ENCODE results near the gene STXBP2.

Gene STXBP2

DNA sequence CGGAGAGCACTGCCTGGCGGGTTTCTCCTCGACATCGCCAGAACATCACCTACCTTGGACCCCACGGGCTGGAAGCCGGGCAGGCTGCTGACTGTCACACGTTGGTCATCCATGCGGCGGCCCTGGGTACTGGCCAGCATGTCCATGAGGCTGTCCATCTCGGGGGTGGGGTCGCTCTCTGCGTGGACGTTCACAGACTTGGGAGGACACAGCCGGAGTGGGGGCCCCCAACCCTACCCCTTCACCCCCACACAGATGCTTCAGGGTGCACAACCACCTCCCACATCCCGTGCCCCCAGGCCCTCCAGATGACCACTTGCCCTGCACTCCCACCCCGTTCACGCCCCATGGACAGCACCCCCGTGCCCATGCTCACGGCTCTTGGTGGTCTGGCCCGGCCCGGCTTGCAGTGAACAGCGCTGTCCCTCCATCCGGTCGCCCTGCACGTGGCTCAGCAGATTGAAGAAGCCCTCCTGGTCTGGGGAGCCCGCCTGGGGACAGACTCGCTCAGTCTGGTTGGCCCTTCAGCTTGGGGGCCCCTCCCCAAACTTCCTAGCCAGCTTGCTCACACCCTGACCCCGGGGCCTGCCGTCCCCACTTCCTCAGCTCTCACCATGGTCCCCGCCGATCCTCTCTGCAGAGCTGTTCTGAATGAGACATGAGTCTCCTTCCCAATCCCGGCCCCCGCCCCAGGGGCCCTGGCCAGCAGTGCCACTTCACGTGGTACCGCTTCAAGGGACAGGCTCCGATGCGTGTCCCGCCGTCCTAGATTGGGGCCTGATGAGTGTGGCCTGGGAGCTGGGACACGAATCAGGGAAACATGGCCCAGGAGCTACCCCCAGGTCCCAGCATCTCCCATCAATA is 4.3 kb upstream of the STXBP2 start:
- no peak for DNase-seq (ENCODE audit: low read depth)

DNA sequence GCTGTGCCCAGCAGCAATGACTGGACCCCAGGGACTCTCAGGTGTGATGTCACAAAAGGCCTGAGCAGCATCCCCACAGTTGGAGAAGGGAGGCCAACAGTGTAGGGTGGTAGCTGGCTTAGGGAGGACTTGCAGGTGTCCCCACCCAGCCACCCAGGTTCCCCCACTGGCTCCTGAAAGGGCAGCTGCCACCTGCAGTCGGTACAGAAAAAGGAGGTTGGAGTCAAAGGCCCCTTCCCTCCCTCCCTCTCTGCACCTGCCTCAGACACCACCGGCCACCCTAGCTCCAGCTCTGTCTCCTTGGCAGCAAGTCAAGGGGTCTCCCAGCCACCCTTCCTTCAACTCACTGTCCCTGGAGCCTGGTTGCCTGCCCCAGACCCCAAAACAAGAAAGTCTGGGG is 3.2 kb upstream of the STXBP2 start, which contains the start of gene PCP2:
PCP2 (minus strand) TSS at position 22 of the 400 bp plus-strand sequence. CDS start 262 bp downstream, outside the sequence.
- DNase-seq (ENCODE audit: low read depth), result no peak

DNA sequence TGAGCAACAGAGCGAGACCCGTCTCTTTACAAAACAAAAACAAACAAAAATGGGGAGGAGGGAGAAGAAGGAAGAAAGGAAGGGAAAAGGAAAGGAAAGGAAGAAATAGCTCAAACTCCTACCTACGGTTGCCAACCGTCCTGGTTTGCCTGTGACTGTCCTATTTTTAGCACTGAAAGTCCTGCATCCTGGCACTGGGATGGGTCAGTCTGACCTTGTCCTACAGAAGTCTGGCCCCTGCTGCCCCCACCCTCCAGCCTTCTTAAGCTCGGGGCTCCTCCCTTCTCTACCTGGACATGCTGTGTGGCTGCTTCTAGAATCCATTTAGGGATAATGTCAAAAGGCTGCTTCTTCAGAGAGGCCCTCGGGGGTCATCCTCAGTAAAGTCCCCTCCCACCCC is 1.2 kb upstream of the STXBP2 start:
- DNase-seq (ENCODE audit: low read depth), result no peak

DNA sequence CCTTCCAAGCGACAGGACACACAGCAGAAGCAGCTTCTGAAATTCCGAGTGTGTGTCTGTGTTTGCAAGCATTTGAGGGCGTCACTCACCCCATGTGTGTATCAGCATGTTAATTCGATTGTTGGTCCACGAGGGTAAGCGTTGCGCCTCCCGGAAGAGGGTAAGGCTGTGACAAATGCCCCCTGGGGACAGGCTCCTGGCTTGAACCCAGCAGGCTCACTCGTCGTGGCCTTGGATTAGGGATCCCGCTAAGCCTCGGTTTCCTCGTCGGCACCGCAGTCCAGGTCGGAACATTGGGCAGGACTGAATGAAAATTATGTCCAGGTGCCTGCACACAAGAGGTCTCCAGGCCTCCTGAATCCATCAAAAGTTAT is 606 bp upstream of the STXBP2 start:
- DNase-seq (ENCODE audit: low read depth), result no peak

DNA sequence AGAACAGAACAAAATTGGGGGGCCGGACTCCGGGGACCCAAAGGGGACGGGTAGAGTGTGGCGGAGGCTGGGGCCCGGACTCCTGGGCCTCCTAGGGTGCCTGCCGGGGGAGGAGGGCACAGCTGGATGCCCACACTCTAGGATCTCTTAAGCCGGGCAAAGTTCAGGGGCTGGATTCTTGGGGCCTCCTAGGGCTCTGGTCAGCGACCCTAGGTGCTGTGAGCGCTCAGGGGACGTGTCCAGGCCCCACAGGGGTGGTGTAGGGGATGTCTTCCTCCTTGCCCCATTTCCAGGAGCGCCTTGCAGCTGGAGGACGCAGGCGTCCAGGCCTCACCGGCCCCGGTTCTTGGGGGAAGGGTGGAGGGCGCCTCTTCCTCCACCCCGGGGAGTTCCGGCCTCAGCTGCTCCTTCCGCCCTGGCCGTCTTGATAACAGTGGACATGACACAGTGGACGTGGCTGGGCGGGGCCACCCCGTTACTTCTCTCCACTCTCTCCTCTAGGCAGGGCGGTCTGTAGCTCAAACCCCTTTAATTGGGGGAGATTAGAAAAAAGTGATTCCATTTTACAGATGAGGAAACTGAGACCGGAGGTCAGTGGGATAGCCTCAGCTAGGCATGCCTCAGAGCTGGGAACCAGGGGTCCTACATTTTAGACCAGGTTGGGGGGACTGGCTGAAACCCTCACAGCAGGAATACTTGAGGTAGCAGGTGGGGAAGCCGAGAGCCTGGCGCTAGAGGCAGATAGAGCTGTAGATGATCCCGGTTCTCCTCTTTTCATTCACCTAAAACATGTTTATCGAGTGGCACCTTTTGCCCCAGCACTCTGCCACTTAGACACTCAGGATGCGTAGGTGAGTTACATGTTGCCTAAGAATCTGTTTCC is 705 bp downstream of the STXBP2 start:
- no peak for DNase-seq (ENCODE audit: low read depth)

DNA sequence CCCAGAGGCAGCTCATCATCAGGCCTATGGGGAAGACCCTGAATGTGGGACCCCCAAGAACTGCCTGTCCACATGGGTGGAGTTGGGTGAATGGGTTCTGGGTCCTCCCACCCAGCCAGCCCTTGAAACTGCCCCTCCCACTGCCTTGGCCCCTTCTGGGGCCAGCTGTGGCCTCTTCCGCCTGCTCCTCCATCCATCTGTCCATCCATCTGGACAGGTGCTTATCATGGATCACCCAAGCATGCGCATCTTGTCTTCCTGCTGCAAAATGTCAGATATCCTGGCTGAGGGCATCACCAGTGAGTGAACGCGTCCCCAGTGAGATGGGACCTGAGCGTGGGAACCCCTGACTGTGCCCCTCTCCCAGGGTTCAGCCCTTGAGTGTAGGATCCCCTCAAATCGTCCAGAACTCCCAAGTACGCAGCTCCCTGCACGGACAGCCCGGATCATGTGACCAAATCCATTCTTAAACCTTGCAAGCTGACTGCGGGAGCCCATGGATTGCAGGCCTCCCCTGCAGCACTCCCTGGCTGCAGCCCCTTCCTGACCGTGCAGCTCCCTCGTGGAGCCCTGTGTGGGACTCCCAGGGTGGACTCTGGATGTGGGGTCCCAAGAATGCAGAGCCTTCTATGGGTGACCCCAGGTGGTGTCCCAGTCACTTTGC is 2.0 kb downstream of the STXBP2 start:
- DNase-seq (ENCODE audit: low read depth), result no peak

DNA sequence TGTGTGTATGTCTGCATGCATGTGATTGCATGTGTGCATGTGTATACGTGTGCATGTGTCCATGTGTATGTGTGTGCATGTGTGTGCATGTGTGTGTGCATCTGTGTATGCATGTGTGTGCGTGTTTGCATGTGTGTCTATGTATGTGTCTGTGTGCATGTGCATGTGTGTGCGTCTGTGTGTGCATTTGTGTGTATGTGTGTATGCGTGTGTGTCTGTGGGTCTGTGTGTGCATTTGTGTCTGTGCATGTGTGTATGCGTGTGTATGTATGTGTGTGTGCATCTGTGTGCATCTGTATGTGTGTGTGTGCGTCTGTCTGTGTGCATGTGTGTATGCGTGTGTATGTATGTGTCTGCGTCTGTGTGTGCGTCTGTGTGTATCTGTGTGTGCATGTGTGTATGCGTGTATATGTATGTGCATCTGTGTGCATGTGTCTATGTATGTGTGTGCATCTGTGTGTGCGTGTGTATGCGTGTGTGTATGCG is 3.0 kb downstream of the STXBP2 start:
- DNase-seq (ENCODE audit: low read depth), result no peak

DNA sequence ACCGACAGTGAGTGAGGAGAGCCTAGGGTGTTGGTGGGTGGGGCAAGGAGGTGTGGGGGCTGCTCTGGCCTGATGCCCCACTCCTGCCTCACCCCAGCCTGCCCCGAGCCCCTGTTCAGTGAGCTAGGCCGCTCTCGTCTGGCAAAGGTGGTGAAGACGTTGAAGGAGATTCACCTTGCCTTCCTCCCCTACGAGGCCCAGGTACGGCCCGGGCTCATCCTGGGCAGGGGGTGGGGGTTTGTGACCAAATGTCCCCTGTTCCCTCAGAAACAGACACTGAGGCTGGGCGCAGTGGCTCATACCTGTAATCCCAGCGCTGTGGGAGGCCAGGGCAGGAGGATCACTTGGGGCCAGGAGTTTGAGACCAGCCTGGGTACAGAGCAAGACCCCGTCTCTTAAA is 3.9 kb downstream of the STXBP2 start:
- no peak for DNase-seq (ENCODE audit: low read depth)

DNA sequence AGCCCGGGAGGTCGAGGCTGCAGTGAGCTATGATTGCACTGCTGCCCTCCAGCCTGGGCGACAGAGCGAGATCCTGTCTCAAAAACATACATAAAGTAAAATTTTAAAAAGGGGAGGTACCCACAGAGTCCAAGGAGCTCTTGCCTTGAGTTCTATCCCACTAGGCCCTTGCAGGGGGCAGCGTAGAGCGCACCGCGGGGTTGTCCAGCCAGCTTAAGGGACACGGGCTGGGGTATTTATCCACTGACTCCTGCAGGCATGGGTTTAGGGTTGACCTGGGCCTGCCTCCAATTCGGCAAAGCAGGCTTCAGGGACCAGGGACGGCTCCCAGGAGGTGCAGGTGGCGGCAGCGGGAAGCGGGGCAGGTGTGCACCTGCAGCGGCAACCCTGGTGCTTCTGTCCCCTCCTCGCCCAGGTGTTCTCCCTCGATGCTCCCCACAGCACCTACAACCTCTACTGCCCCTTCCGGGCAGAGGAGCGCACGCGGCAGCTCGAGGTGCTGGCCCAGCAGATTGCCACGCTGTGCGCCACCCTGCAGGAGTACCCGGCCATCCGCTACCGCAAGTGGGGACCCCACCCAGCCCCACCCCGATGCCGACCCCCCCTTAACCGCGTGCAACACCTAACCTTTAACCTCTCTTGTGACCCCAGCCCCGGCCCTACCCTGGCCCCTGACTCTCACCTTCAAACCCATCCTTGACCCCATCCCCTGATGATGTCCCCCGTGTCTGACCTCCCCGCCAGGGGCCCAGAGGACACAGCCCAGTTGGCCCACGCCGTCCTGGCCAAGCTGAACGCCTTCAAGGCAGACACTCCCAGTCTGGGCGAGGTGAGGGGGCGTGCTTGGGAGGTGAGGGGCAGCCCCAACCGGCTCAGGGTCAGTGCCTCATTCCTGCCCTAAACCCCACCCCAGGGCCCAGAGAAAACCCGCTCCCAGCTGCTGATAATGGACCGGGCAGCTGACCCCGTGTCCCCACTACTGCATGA is 4.7 kb downstream of the STXBP2 start:
- DNase-seq (ENCODE audit: low read depth), result no peak

DNA sequence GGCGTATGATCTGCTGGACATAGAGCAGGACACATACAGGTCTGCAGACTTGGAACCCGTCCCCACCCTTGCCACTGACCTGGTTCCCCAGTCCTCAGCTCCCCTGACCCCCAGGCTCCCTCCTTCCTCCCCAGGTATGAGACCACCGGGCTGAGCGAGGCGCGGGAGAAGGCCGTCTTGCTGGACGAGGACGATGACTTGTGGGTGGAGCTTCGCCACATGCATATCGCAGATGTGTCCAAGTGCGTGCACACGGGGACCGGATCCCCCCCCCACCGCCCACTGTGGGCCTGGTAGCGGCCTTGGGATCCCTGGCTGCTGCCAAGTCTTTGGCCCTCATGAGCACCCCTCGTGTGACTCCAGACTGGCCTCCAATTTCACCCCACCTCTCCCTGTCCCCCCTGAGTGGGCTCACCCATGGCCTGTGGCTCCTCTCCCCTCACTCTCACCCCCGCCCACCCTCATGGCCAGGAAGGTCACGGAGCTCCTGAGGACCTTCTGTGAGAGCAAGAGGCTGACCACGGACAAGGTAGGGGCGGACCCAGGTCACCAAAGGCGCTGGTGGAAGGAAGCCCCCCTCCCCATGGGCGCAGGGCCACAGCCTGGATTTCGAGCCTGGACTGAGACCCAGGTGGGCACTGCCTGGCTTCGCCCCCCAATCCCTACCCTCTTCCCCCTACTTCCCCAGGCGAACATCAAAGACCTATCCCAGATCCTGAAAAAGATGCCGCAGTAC is 5.6 kb downstream of the STXBP2 start:
- DNase-seq (ENCODE audit: low read depth), result no peak

DNA sequence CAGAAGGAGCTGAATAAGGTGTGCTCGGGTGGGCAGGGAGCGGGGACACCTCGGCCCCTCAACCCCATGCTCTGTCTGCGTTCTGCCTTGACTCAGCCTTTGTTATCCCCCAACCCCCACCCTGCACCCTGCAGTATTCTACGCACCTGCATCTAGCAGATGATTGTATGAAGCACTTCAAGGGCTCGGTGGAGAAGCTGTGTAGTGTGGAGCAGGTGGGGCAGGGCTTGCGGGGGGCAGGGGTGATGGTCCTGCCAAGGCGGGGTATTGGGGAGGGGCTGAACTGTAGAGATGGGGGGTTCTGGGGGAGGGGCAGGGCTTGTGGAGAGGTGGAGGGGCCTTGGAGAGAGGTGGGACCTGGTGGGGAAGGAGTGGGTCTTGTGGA is 6.1 kb downstream of the STXBP2 start:
- no peak for DNase-seq (ENCODE audit: low read depth)

DNA sequence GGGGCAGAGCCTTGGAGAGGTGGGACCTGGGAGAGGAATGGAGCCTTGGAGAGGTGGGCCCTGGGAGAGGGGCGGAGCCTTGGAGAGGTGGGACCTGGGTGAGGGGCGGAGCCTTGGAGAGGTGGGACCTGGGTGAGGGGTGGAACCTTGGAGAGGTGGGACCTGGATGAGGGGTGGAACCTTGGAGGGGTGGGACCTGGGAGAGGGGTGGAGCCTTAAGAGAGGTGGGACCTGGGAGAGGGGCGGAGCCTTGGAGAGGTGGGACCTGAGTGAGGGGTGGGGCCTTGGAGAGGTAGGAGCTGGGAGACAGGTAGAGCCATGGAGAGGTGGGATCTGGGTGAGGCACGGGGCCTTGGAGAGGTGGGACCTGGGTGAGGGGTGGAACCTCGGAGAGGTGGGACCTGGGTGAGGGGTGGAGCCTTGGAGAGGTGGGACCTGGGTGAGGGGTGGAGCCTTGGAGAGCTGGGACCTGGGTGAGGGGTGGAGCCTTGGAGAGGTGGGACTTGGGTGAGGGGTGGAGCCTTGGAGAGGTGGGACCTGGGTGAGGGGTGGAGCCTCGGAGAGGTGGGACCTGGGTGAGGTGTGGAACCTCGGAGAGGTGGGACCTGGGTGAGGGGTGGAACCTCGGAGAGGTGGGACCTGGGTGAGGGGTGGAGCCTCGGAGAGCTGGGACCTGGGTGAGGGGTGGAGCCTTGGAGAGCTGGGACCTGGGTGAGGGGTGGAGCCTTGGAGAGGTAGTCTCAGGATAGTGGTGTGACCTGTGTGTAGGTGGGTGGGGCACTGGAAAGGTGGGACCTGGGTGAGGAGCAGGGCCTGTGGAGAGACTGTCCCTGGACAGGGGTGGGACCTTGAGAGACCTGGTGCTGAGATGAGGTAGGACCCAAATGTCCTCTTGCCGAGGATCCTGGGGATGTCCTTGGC is 7.0 kb downstream of the STXBP2 start:
- peak; percentile 22 for DNase-seq (ENCODE audit: low read depth)

DNA sequence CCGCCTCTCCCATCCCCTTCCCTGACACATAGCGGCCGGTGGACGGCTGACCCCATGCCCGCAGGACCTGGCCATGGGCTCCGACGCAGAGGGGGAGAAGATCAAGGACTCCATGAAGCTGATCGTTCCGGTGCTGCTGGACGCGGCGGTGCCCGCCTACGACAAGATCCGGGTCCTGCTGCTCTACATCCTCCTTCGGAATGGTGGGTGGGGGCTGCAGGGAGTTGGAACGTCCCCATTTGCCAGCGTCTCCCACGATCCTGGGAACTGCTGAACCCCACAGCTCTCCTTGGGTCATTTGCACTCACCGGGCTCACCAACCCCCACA is 7.6 kb downstream of the STXBP2 start:
- DNase-seq (ENCODE audit: low read depth), result no peak

DNA sequence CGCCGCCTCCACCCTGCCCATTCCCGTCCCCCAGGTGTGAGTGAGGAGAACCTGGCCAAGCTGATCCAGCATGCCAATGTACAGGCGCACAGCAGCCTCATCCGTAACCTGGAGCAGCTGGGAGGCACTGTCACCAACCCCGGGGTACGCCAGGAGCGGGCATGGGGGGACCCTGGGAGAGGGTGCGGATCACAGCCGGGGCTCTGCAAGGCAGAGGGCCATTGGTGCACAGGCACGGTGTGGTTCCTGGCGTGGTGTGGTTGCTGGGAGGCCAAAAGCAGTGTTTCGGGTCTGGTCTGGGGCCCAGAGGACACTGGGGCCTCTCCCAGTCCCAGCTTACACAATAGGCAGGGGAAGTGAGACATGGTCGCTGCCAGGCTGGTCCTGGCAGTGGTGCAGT is 8.3 kb downstream of the STXBP2 start:
- DNase-seq (ENCODE audit: low read depth), result no peak

DNA sequence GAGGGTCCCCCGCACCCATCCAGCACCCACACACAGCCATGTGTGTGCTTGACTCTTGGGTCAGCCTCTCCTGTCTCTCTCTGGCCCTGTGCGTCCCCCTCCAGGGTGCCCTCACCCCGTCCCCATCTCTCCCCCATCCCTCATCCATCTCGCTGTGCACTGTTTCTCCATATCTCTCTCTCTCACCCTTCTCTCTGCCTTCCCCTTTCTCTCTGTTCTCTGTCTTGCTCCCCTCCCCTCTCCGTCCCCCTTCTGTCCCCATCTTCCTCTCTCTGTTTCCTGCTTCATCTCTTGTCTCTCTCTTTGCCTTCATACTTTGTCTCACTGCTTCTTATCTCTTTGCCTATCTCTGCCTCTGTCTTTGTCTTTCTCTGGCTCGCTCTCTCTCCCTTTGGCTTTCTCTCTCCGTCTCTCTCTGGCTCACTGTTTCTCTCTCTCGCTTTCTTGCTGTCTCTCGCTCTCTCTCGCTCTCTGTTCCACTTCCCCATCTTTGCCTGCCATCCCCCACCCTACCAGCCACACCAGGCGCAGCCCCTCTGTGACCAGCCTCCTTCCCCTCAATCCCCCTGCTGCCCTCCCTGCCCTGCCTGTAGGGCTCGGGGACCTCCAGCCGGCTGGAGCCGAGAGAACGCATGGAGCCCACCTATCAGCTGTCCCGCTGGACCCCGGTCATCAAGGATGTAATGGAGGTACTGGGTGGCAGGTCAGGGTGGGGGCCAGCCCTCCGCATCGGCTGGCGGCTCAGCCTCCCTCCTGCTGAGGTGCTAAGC is 8.9 kb downstream of the STXBP2 start:
- no peak for DNase-seq (ENCODE audit: low read depth)

DNA sequence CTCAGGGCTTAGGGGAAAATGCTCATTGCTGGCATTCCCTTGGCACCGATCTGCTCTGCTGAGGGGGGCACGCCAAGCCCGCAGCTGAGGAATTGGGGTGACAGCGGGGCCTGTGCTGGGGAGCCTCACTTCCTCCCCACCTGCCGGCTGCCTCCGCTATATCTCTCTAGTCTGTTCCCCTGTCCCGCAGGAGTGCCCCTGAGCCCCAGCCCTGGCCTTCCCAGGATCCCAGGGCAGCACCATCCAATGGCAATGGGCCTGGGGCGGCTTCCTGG is 9.5 kb downstream of the STXBP2 start:
- DNase-seq (ENCODE audit: low read depth), result no peak

DNA sequence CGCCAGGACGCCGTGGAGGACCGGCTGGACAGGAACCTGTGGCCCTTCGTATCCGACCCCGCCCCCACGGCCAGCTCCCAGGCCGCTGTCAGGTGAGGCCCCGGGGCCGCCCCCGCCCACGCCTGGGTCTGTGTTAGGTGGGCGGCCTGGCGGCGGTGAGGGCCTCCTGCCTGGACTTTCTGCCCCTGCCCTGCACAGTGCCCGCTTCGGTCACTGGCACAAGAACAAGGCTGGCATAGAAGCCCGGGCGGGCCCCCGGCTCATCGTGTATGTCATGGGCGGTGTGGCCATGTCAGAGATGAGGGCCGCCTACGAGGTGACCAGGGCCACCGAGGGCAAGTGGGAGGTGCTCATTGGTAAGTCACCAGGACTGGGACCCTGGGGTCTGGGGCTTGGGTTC is 10.2 kb downstream of the STXBP2 start:
- no peak for DNase-seq (ENCODE audit: low read depth)

DNA sequence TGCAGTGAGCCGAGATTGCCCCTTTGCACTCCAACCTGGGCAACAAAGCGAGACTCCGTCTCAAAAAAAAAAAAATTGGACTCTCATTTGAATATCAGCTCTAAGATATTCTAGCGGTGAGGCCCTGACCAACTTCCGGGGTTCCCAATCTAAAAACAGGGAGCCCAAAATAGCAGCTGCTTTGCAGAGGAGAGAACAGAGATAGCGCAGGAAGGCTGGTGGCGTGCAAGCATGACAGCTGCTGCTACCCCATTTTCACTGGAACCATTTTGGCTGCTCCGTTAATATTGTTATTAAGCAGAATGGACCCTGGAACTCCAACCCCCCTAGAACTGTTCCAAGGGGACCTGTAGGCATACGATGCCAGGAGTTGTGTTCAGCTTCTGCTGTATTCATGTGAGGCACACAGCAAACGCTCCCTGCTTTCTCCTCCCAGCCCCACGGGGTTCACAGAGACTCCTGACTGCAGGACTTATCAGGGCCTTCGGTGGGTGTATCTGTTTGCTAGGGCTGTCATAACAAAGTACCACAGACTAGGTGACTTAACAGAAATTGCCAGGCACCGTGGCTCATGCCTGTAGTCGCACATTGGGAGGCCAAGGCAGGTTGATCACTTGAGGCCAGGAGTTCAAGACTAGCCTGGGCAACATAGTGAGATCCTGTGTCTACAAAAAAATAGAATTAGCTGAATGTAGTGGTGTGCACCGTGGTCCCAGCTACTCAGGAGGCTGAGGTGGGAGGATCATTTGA is 11.5 kb downstream of the STXBP2 start:
- no peak for DNase-seq (ENCODE audit: low read depth)
